ENCODE data around the gene COMP. TPM values are rescaled to one million over a fixed set of nuclear protein-coding genes. Genes with fewer than 3 reads are reported as not detected.

COMP gene
- total RNA-seq, 6 donors from 2014 or later = 1.8 to 8.5 (median 4.3) TPM; not detected in 2

GRCh38 chr19:18764591-18765051, 26.5 kb downstream of the COMP start:
- no peak for ATAC-seq (ENCODE audit: low FRiP score in 2 of 2)
- Histone ChIP-seq H3K9me3 (no peaks in the 10 kb centered on the region), H3K27me3 (no peaks in the 10 kb centered on the region), H3K36me3 (no peaks in the 10 kb centered on the region), H3K27ac (peak overlapping the region in 1 of 4 donors; percentile 72), H3K4me3 (no peak overlapping the region), H3K4me1 (peaks cover 19 to 50% (median 35%) of the 10 kb centered on the region in 4 donors)
- 72 to 81% methylated on average over 2 to 4 of the region's 4 CpGs for WGBS, 2 donors
- no peak for TF ChIP-seq POLR2A (IDR thresholded peaks at IDR 0.05)
- TF ChIP-seq, protein P1, sequence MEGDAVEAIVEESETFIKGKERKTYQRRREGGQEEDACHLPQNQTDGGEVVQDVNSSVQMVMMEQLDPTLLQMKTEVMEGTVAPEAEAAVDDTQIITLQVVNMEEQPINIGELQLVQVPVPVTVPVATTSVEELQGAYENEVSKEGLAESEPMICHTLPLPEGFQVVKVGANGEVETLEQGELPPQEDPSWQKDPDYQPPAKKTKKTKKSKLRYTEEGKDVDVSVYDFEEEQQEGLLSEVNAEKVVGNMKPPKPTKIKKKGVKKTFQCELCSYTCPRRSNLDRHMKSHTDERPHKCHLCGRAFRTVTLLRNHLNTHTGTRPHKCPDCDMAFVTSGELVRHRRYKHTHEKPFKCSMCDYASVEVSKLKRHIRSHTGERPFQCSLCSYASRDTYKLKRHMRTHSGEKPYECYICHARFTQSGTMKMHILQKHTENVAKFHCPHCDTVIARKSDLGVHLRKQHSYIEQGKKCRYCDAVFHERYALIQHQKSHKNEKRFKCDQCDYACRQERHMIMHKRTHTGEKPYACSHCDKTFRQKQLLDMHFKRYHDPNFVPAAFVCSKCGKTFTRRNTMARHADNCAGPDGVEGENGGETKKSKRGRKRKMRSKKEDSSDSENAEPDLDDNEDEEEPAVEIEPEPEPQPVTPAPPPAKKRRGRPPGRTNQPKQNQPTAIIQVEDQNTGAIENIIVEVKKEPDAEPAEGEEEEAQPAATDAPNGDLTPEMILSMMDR (IDR thresholded peaks at IDR 0.05) = no peak
- TF ChIP-seq POLR2AphosphoS5 (IDR thresholded peaks at IDR 0.05) = no peak
- TF ChIP-seq EP300 (IDR thresholded peaks at IDR 0.05) = no peak
- no peak for DNase-seq

- peak; percentile 5 to 35 for ATAC-seq (ENCODE audit: low FRiP score in 2 of 2)
- no peaks in the 10 kb centered on the region for H3K9me3 ChIP-seq
- WGBS, 2 donors = 78 to 83% methylated on average over 22 to 41 of the region's 41 CpGs
- H3K4me1 ChIP-seq = peaks cover 19 to 43% (median 34%) of the 10 kb centered on the region in 4 donors
- H3K27me3 ChIP-seq = no peaks in the 10 kb centered on the region
- DNase-seq = peak; percentile 68 to 82
- TF ChIP-seq POLR2AphosphoS5 (IDR thresholded peaks at IDR 0.05) (no peak), EP300 (IDR thresholded peaks at IDR 0.05) (no peak)
- H3K36me3 ChIP-seq = no peaks in the 10 kb centered on the region
- H3K27ac ChIP-seq = peak overlapping the region in 3 of 4 donors; percentile 48 to 76 (median 72)
- no peak overlapping the region for H3K4me3 ChIP-seq
Measured at GRCh38 chr19:18763674-18764590, 27.2 kb downstream of the COMP start.

DNA sequence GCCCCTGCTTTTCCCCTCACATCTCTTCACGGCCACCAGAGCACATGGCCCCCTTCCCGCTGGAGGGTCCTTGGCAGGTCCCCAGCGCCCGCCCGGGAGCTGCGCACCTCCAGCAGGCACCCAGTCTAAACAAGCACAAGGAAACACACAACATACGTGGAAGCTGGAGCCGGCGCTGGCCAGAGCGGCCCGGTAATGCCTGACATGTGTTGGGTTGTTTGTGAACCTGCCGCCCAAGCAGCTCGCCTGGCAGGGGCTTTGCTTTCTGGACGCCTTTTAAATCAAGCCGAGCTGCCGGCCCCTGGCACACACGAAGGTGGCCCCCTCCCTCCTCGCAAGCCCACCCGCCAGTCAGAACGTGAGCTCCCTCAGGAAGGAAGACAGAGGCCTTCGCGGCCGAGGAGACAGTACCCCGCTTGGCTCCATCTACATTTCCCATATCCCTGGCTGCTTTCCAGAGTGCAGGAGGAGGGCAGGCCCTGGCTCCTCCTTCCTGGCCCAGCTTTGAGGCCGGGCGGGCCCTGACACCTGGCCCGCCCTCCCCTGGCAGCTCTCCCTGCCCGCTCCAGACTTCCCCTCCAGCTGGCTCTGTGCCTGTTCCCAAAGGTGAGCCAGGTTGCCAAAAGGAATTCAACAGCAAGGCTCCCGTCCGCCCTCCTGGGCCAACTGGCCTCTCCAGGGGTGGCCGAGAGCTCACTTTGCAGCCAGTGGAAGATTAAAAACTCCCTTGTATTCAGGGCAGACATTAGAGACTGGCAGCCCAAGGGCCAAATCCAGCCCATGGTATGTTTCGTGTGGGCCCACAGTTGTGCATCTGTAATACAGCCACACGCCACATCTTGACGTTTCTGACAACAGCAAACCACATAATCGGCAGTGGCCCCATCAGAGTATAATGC, 28.7 kb downstream of the COMP start:
- ATAC-seq (ENCODE audit: low FRiP score in 2 of 2) = peak; percentile 67 to 90
- Histone ChIP-seq H3K4me1 (peaks cover 19 to 39% (median 30%) of the 10 kb centered on the region in 4 donors), H3K9me3 (no peaks in the 10 kb centered on the region), H3K36me3 (no peaks in the 10 kb centered on the region), H3K4me3 (peak overlapping the region in 2 of 4 donors; percentile 2 to 17), H3K27ac (peak overlapping the region; percentile 38 to 76 (median 60)), H3K27me3 (no peaks in the 10 kb centered on the region)
- DNase-seq = peak; percentile 88 to 93
- TF ChIP-seq POLR2AphosphoS5 (IDR thresholded peaks at IDR 0.05) (no peak), EP300 (IDR thresholded peaks at IDR 0.05) (no peak), POLR2A (IDR thresholded peaks at IDR 0.05) (peak in 1 of 4 donors; percentile 35)
- TF ChIP-seq, protein P1 (IDR thresholded peaks at IDR 0.05) = peak in 1 of 6 experiments; percentile 12
- WGBS, 2 donors = 37 to 44% methylated on average over 7 to 34 of the region's 35 CpGs

- ATAC-seq (ENCODE audit: low FRiP score in 2 of 2) (peak in 1 of 2 donors; percentile 2), DNase-seq (peak in 1 of 2 donors; percentile 76)
- H3K4me3 ChIP-seq = no peak overlapping the region
Measured at GRCh38 chr19:18761531-18762110, 29.5 kb downstream of the COMP start.

More at GRCh38 chr19:18761531-18762110, 29.5 kb downstream of the COMP start:
- peak overlapping the region in 3 of 4 donors; percentile 48 to 76 (median 72) for H3K27ac ChIP-seq
- 83 to 100% methylated on average over 2 to 16 of the region's 16 CpGs for WGBS, 2 donors
- no peaks in the 10 kb centered on the region for H3K27me3 ChIP-seq
- peaks cover 0 to 3% (median 0%) of the 10 kb centered on the region in 4 donors for H3K36me3 ChIP-seq
- no peaks in the 10 kb centered on the region for H3K9me3 ChIP-seq
- H3K4me1 ChIP-seq = peaks cover 19 to 45% (median 30%) of the 10 kb centered on the region in 4 donors
- TF ChIP-seq, protein P1 (IDR thresholded peaks at IDR 0.05) = no peak
- TF ChIP-seq POLR2A (IDR thresholded peaks at IDR 0.05) = no peak
- TF ChIP-seq EP300 (IDR thresholded peaks at IDR 0.05) = no peak
- no peak for TF ChIP-seq POLR2AphosphoS5 (IDR thresholded peaks at IDR 0.05)
